HepG2 (cell line): ENCODE measurements around the gene RASA3. TPM values are rescaled to one million over a fixed set of nuclear protein-coding genes. Genes with fewer than 3 reads are reported as not detected.
A peak's percentile ranks its signal among the peaks of the same experiment; 100 is the strongest.

ENCODE experiments used
- HNF4A ChIP-seq: sonication (generic); formaldehyde crosslinking; IDR thresholded peaks from 2 replicates; pipeline ENCODE4 v1.4.0; 2020; ENCODE audit warnings: missing genetic modification reagents
- ZBTB40 ChIP-seq, 2 experiments: fragments of 450-650 bp in 1 of 2; sonication (generic) in 1 of 2; formaldehyde crosslinking in 1 of 2; IDR thresholded peaks; 2 replicates each; pipeline versions ENCODE4 v1.6.1 to v1.8.0; 2016 to 2022; ENCODE audit warnings: antibody characterized with exemption in 1 of 2, mild to moderate bottlenecking in 1 of 2, missing genetic modification reagents in 1 of 2
- polyA plus RNA-seq, 8 experiments: library from polyadenylated mRNA; depleted of rRNA in 3 of 8; stranded (reverse) in 7 of 8; unstranded in 1 of 8; fragments of >200 nt; fragmentation: Illumina TruSeq in 4 of 8; extraction: Trizol in 4 of 8; gene quantifications; 2 replicates each; pipeline versions ENCODE4 v1.2.1 to v1.2.3, GENCODE V29; 2011 to 2016; ENCODE audit warnings: low read depth in 4 of 8, missing spikeins in 1 of 8, mixed read lengths in 1 of 8; ENCODE audit not compliant: insufficient read depth in 1 of 8
- total RNA-seq, 5 experiments: library from RNA; depleted of rRNA; stranded (reverse); fragments of >200 nt; fragmentation: Illumina TruSeq; extraction: Trizol; gene quantifications; 2 replicates each; pipeline ENCODE4 v1.2.3, GENCODE V29; 2016; ENCODE audit warnings: low read depth in 1 of 5

RASA3 gene
- total and polyA plus RNA-seq, 2 of the 13 experiments (the other 11 are each of a cell fraction or from before 2014, with no cell fraction given): 0.05 TPM; not detected in 1

DNA sequence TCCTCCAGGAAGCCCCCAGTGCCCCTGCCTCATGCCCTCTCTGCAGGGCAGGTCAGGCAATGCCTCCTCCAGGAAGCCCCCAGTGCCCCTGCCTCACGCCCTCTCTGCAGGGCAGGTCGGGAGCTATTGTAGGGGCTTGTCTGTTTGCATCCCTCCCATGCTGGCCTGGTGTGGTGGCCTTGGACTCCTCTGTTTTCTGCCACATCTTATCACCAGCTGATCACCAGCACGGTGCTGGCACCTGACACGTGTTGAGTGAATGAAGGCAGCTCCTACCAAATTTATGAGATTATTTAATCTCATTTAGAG, 107.1 kb downstream of the RASA3 start (continued):
- TF ChIP-seq ZBTB40 (IDR thresholded peaks at IDR 0.05): no peak
- no peak for TF ChIP-seq ZBTB40 (CRISPR knock-in tag; IDR thresholded peaks at IDR 0.05)
- 0 out of 2 replicates have a peak, but pooled peaks have one; percentile 11 for TF ChIP-seq HNF4A
